Measurements from ENCODE around the gene PRPF6.

GRCh38 chr20:63970714-63971431, 10.1 kb upstream of the PRPF6 start:
- no peak for TF ChIP-seq CTCF (IDR thresholded peaks at IDR 0.05 in 4 of 5, conservative IDR thresholded peaks at IDR 0.05 in 1 of 5)
- TF ChIP-seq POLR2A (IDR thresholded peaks at IDR 0.05) = no peak

Measured in gastrocnemius medialis (tissue), 4 donors.